ENCODE data around the gene ITGB3. TPM values are rescaled to one million over a fixed set of nuclear protein-coding genes. Genes with fewer than 3 reads are reported as not detected.
A peak's percentile ranks its signal among the peaks of the same experiment; 100 is the strongest.

The ITGB3 gene
- polyA plus RNA-seq (2013) = 2.2 TPM

DNA sequence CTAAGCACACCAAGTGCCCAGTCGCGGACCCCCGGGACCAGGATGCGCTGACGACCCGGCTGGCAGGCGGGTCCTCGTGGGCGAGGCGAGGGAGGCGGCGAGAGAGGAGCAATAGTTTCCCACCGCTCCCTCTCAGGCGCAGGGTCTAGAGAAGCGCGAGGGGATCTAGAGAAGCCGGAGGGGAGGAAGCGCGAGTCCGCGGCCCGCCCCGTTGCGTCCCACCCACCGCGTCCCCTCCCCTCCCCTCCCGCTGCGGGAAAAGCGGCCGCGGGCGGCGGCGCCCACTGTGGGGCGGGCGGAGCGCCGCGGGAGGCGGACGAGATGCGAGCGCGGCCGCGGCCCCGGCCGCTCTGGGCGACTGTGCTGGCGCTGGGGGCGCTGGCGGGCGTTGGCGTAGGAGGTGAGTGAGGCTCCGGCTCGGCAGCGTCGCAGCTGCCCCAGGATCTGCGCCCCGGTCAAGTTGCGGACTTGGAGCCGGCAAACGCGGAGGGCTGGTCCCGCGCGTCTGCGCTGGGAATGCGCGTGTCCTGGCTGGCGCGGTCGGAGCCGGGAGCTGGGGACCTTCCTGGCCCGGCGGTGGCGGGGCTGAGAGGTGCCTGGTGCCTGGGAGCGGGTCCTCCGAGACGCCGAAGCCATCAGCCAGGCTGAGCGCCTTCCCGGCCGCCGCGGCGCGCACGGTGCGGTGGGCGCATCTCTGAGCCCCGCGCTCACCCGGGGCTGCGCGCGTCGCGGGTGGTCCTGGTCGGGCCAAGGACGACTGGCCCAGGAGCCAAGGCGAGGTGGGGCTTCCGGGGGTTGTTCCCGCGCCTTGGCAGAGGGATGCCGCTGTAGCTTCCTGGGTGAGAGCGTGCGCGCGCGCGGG is at the start of gene ITGB3:
TSS of gene ITGB3 (plus strand) at position 287 of the 862 bp plus-strand sequence. CDS start at position 322, 35 bp downstream.
- no peak within 1 kb of the TSS for H3K27ac ChIP-seq (ENCODE audit: insufficient read depth in 1 of 2, low read depth in 1 of 2, low read length in 2 of 2, poor library complexity in 1 of 2, severe bottlenecking in 2 of 2)
- DNase-seq = peak; percentile 74 to 83 (median 78)
- no peaks in the 10 kb centered on the region for H3K9me3 ChIP-seq (ENCODE audit: control extremely low read depth in 1 of 5, control insufficient read depth in 4 of 5, insufficient read depth in 2 of 5, low read depth in 1 of 5, low read length in 4 of 5)
- under 1% methylated on average over 80 of the region's 112 CpGs for WGBS (ENCODE audit: insufficient coverage)
- peaks cover 4 to 33% (median 26%) of the 10 kb centered on the region in 4 experiments for H3K4me1 ChIP-seq (ENCODE audit: control extremely low read depth in 1 of 4, control insufficient read depth in 4 of 4, insufficient read depth in 4 of 4, low read length in 3 of 4)
- ChIA-PET CTCF (interaction anchor here (1.1 kb wide), 2 partner anchors 10 to 11 kb away, joined by 3 read pairs; no protein-coding TSS in a partner anchor), POLR2A (no interaction called here)
- peaks cover 6 to 31% (median 13%) of the 10 kb centered on the region in 5 experiments for H3K27me3 ChIP-seq (replicated peaks in 2 of 5; ENCODE audit: control insufficient read depth in 4 of 5, insufficient read depth in 5 of 5, low read length in 4 of 5)
- no peaks in the 10 kb centered on the region for H3K36me3 ChIP-seq (ENCODE audit: control insufficient read depth in 4 of 4, insufficient read depth in 4 of 4, low read length in 3 of 4)
- H3K4me3 ChIP-seq (ENCODE audit: control insufficient read depth in 1 of 7, extremely low read depth in 1 of 7, insufficient read depth in 4 of 7, low read depth in 2 of 7, low read length in 6 of 7) = peak within 1 kb of the TSS; percentile 50 to 78 (median 64)

DNA sequence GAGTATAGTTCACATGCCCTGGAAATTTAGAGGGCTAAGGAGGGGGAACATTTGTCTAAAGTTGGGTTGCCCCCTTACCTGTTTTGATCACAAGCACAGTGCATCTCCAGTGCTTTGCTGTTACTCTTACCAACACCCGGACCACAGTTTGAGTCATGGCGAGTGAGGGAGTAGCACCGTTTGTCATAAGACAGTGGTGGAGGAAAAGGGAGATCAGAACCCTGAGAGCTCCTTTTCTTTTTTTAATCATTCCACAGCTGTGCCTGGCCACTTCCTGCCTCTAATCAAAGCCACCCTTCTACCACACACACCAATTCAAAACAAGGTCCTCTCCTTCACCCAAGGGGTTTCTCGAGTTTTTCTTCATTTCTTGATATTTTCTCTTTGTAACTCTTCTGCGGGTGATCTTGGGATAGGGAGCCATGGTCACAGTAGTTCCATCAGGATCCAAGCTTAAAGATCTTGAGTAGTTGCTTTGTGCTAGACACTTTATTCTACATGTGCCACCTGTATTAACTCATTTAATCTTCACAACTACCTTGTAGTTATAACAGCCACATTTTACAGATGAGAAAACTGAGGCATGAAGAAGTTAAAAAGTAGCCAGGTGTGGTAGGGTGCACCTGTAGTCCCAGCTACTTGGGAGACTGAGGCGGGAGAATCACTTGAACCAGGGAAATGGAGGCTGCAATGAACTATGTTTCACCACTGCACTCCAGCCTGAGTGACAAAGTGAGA is 49.5 kb upstream of the ITGB3 start:
- Histone ChIP-seq H3K27me3 (replicated peaks in 2 of 5; ENCODE audit: control insufficient read depth in 4 of 5, insufficient read depth in 5 of 5, low read length in 4 of 5) (no peaks in the 10 kb centered on the region), H3K36me3 (ENCODE audit: control insufficient read depth in 4 of 4, insufficient read depth in 4 of 4, low read length in 3 of 4) (no peaks in the 10 kb centered on the region), H3K4me1 (ENCODE audit: control extremely low read depth in 1 of 4, control insufficient read depth in 4 of 4, insufficient read depth in 4 of 4, low read length in 3 of 4) (peaks cover 7 to 42% (median 23%) of the 10 kb centered on the region in 4 experiments), H3K27ac (ENCODE audit: insufficient read depth in 1 of 2, low read depth in 1 of 2, low read length in 2 of 2, poor library complexity in 1 of 2, severe bottlenecking in 2 of 2) (no peak overlapping the region), H3K9me3 (ENCODE audit: control extremely low read depth in 1 of 5, control insufficient read depth in 4 of 5, insufficient read depth in 2 of 5, low read depth in 1 of 5, low read length in 4 of 5) (no peaks in the 10 kb centered on the region), H3K4me3 (ENCODE audit: control insufficient read depth in 1 of 7, extremely low read depth in 1 of 7, insufficient read depth in 4 of 7, low read depth in 2 of 7, low read length in 6 of 7) (no peak overlapping the region)
- DNase-seq = peak in 2 of 3 donors; percentile 70 to 83
- ChIA-PET CTCF (interaction anchor here (1.5 kb wide), 1 partner anchor 13 kb away, joined by 5 read pairs; no protein-coding TSS in a partner anchor), POLR2A (no interaction called here)
- WGBS (ENCODE audit: insufficient coverage) = 100% methylated on average over 1 of the region's 6 CpGs

DNA sequence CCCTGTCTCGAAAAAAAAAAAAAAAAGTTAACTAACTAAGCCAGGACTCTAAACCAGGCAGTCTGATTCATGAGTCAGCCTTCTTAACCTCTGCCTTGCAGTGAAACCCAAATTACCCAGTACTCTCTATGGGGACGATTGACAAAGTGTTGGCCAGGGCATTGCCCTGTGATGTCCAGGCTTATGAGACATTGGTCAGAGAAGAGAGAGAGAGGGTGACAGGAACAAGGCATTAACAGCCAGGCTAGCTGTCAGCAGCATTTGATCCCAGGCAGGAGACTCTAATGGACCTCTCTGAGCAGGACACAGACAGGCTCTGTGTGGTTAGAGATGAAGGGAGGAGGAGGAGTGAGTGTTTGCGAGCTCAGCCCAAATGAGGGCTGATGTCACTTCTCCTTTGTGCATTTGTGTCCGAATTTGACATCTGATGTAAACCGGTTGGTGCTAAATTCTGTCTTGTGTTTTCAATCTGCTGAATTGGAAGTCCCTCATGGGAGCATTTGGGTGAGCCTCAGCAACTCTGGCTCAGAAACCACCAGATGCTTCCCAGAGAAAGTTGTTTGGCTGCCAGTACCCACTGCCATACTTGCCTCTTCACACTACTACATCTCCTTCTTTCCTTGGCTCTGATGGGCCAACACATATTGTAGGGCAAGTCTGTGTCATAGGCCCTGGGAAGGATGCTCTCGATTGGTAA is 48.8 kb upstream of the ITGB3 start:
- DNase-seq = peak in 2 of 3 donors; percentile 66 to 80
- POLR2A ChIA-PET = no interaction called here
- H3K36me3 ChIP-seq (ENCODE audit: control insufficient read depth in 4 of 4, insufficient read depth in 4 of 4, low read length in 3 of 4) = no peaks in the 10 kb centered on the region
- H3K4me1 ChIP-seq (ENCODE audit: control extremely low read depth in 1 of 4, control insufficient read depth in 4 of 4, insufficient read depth in 4 of 4, low read length in 3 of 4) = peaks cover 7 to 36% (median 22%) of the 10 kb centered on the region in 4 experiments
- H3K27ac ChIP-seq (ENCODE audit: insufficient read depth in 1 of 2, low read depth in 1 of 2, low read length in 2 of 2, poor library complexity in 1 of 2, severe bottlenecking in 2 of 2) = peak overlapping the region in 1 of 2 experiments; percentile 20
- peak overlapping the region in 1 of 7 experiments; percentile 4 for H3K4me3 ChIP-seq (ENCODE audit: control insufficient read depth in 1 of 7, extremely low read depth in 1 of 7, insufficient read depth in 4 of 7, low read depth in 2 of 7, low read length in 6 of 7)
- H3K27me3 ChIP-seq (replicated peaks in 2 of 5; ENCODE audit: control insufficient read depth in 4 of 5, insufficient read depth in 5 of 5, low read length in 4 of 5) = no peaks in the 10 kb centered on the region
- CTCF ChIA-PET = interaction anchor here (0.6 to 1.5 kb wide), 2 partner anchors 10 to 14 kb away, joined by 3 to 5 read pairs; no protein-coding TSS in a partner anchor
- 68% methylated on average over 5 of the region's 6 CpGs for WGBS (ENCODE audit: insufficient coverage)
- no peaks in the 10 kb centered on the region for H3K9me3 ChIP-seq (ENCODE audit: control extremely low read depth in 1 of 5, control insufficient read depth in 4 of 5, insufficient read depth in 2 of 5, low read depth in 1 of 5, low read length in 4 of 5)

DNA sequence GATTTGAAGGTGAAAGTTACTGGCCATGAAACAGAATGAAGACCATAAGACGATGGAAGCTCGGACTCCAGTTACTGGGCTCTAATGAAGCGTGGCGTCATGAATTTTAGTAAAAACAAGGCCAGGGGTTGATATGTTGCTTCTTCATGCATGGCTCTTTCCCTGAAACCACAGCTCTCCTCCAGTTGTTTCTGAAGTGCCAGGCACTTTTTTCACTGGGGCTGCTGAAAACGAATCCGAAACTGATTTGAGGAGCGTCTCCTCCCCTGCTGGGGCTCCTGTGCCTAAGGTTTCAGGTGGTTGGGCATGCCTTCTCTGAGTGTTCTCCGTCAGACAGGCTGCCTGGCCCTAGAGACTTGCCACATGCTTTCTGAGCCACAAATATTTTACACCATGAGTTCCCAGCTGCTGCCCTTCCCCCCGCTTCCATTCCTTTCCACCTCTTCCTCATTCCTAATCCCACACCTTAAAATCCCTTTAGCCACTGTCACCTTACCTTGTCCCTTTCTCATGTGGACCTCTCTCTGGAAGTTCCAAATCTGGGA is 48.1 kb upstream of the ITGB3 start:
- peak in 2 of 3 donors; percentile 75 to 86 for DNase-seq
- peaks cover 4 to 34% (median 18%) of the 10 kb centered on the region in 4 experiments for H3K4me1 ChIP-seq (ENCODE audit: control extremely low read depth in 1 of 4, control insufficient read depth in 4 of 4, insufficient read depth in 4 of 4, low read length in 3 of 4)
- ChIA-PET POLR2A (no interaction called here), CTCF (interaction anchor here (0.6 to 1.5 kb wide), 3 partner anchors 11 to 16 kb away, joined by 3 to 5 read pairs (median 3); no protein-coding TSS in a partner anchor)
- H3K9me3 ChIP-seq (ENCODE audit: control extremely low read depth in 1 of 5, control insufficient read depth in 4 of 5, insufficient read depth in 2 of 5, low read depth in 1 of 5, low read length in 4 of 5) = no peaks in the 10 kb centered on the region
- peak overlapping the region in 1 of 2 experiments; percentile 20 for H3K27ac ChIP-seq (ENCODE audit: insufficient read depth in 1 of 2, low read depth in 1 of 2, low read length in 2 of 2, poor library complexity in 1 of 2, severe bottlenecking in 2 of 2)
- H3K36me3 ChIP-seq (ENCODE audit: control insufficient read depth in 4 of 4, insufficient read depth in 4 of 4, low read length in 3 of 4) = no peaks in the 10 kb centered on the region
- peak overlapping the region in 1 of 7 experiments; percentile 4 for H3K4me3 ChIP-seq (ENCODE audit: control insufficient read depth in 1 of 7, extremely low read depth in 1 of 7, insufficient read depth in 4 of 7, low read depth in 2 of 7, low read length in 6 of 7)
- 74% methylated on average over 9 of the region's 9 CpGs for WGBS (ENCODE audit: insufficient coverage)
- no peaks in the 10 kb centered on the region for H3K27me3 ChIP-seq (replicated peaks in 2 of 5; ENCODE audit: control insufficient read depth in 4 of 5, insufficient read depth in 5 of 5, low read length in 4 of 5)

DNA sequence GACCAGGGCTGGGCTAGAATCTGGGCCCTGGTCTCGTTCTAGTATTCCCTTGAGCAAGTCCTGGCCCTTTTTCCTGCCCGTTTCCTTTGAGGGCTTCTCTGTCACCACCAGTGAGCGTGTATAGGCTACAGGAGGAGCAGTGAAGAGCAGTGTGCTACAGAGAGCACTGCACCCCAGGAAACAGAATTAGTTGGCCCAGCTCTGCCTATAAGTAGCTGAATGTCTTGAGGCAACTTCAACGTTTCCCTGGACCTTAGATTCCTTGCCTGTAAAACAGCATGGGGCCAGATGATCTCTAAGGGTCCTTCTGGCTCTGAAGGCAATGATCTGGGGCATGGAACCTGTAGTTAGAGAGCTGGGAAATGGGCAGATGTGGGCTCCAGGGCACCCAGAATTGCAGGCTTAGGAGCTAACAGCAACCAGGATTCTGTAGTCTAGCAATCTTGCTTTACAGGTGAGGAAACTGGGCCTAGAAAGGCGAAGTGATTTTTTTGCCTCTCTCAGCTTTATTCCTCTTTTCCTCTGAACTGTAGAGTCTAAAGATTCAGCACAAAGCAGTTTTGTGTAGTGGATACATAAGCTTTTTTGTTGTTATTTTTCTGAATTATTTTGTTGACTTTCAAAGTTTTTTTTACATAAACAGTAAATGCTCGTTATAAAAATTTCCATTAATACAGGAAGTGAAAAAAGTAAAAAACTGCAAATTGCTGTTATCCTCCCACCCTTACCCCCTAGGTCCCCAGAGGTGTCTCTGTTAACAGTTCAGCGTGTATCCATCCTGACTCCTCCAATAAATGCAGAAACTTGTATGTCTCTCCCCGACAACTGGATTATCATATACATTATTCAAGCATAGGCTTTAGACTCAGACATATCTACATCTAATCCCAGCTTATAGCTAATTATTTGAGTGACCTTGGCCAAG is 46.2 kb upstream of the ITGB3 start:
- CTCF ChIA-PET = interaction anchor here (1.6 kb wide), 2 partner anchors 9 to 22 kb away, joined by 3 to 5 read pairs; no protein-coding TSS in a partner anchor

More for the DNA sequence above, 46.2 kb upstream of the ITGB3 start:
- Histone ChIP-seq H3K4me1 (ENCODE audit: control extremely low read depth in 1 of 4, control insufficient read depth in 4 of 4, insufficient read depth in 4 of 4, low read length in 3 of 4) (peaks cover 4 to 31% (median 17%) of the 10 kb centered on the region in 4 experiments), H3K36me3 (ENCODE audit: control insufficient read depth in 4 of 4, insufficient read depth in 4 of 4, low read length in 3 of 4) (no peaks in the 10 kb centered on the region), H3K27ac (ENCODE audit: insufficient read depth in 1 of 2, low read depth in 1 of 2, low read length in 2 of 2, poor library complexity in 1 of 2, severe bottlenecking in 2 of 2) (no peak overlapping the region), H3K4me3 (ENCODE audit: control insufficient read depth in 1 of 7, extremely low read depth in 1 of 7, insufficient read depth in 4 of 7, low read depth in 2 of 7, low read length in 6 of 7) (no peak overlapping the region), H3K27me3 (replicated peaks in 2 of 5; ENCODE audit: control insufficient read depth in 4 of 5, insufficient read depth in 5 of 5, low read length in 4 of 5) (peaks cover 0 to 2% (median 0%) of the 10 kb centered on the region in 5 experiments), H3K9me3 (ENCODE audit: control extremely low read depth in 1 of 5, control insufficient read depth in 4 of 5, insufficient read depth in 2 of 5, low read depth in 1 of 5, low read length in 4 of 5) (no peaks in the 10 kb centered on the region)
- no peak for DNase-seq
- POLR2A ChIA-PET = no interaction called here
- WGBS (ENCODE audit: insufficient coverage) = 95% methylated on average over 2 of the region's 8 CpGs

Data from common myeloid progenitor, CD34-positive (primary cell).